ENCODE data around the gene PQBP1. TPM values are rescaled to one million over a fixed set of nuclear protein-coding genes. Genes with fewer than 3 reads are reported as not detected.

The PQBP1 gene
- polyA plus RNA-seq, 3 donors from 2014 or later, result 92.6 to 118 (median 108) TPM

GRCh38 chrX:48938721-48939425, 41.1 kb downstream of the PQBP1 start:
- peaks cover 93 to 99% of the 10 kb centered on the region in 2 donors for H3K4me1 Mint-ChIP-seq
- peak overlapping the region; percentile 93 to 99 (median 95) for H3K27ac Mint-ChIP-seq
- H3K9me3 Mint-ChIP-seq, result no peaks in the 10 kb centered on the region
- peak overlapping the region; percentile 75 to 91 (median 82) for H3K4me3 Mint-ChIP-seq
- H3K27me3 Mint-ChIP-seq (ENCODE audit: low read depth in 3 of 3), result peaks cover 10 to 15% (median 11%) of the 10 kb centered on the region in 3 donors
- DNase-seq, result peak; percentile 47 to 59 (median 51)
- peaks cover 2 to 20% (median 6%) of the 10 kb centered on the region in 3 donors for H3K36me3 Mint-ChIP-seq

GRCh38 chrX:48939524-48940228, 41.9 kb downstream of the PQBP1 start:
- peak overlapping the region; percentile 75 to 91 (median 82) for H3K4me3 Mint-ChIP-seq
- peaks cover 89 to 97% of the 10 kb centered on the region in 2 donors for H3K4me1 Mint-ChIP-seq
- DNase-seq, result peak in 2 of 3 donors; percentile 17 to 23
- peaks cover 10 to 15% (median 11%) of the 10 kb centered on the region in 3 donors for H3K27me3 Mint-ChIP-seq (ENCODE audit: low read depth in 3 of 3)
- no peaks in the 10 kb centered on the region for H3K9me3 Mint-ChIP-seq
- H3K27ac Mint-ChIP-seq, result peak overlapping the region; percentile 93 to 99 (median 95)
- H3K36me3 Mint-ChIP-seq, result peaks cover 0 to 14% (median 4%) of the 10 kb centered on the region in 3 donors

DNA sequence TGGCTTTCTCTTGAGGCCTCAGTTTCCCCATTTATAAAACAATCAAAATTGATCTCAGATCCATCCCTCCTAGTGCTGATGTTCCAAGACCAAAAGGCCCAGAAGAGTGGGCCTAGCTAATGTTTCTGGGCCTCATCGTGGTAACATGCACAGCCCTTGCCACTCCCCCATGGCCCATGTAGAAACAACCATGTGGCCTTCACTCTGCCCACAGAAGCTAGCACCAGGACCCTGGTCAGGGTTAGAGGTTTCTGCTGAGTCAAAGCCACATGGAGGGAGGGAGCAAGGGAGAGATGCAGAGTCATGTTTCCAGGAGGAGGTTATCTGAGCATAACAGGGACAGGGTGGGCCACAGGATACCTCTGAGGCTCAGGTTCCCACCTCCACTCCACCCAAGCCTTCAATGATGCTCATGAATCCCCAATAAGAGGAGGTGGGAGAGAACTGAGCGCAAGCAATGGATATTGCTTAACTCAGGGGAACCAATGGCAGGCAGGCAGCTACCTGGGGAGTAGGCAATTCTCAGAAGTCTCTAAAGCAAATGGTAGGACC, 42.8 kb downstream of the PQBP1 start:
- peak in 1 of 3 donors; percentile 26 for DNase-seq
- peak overlapping the region; percentile 75 to 91 (median 82) for H3K4me3 Mint-ChIP-seq
- peaks cover 0 to 8% (median under 1%) of the 10 kb centered on the region in 3 donors for H3K36me3 Mint-ChIP-seq
- peaks cover 81 to 89% of the 10 kb centered on the region in 2 donors for H3K4me1 Mint-ChIP-seq
- H3K9me3 Mint-ChIP-seq, result no peaks in the 10 kb centered on the region
- peak overlapping the region; percentile 81 to 99 (median 94) for H3K27ac Mint-ChIP-seq
- H3K27me3 Mint-ChIP-seq (ENCODE audit: low read depth in 3 of 3), result peaks cover 11 to 15% (median 12%) of the 10 kb centered on the region in 3 donors

- DNase-seq, result no peak
- peaks cover 67 to 72% of the 10 kb centered on the region in 2 donors for H3K4me1 Mint-ChIP-seq
- H3K27me3 Mint-ChIP-seq (ENCODE audit: low read depth in 3 of 3), result peaks cover 6 to 10% (median 9%) of the 10 kb centered on the region in 3 donors
- peak overlapping the region; percentile 8 to 88 (median 85) for H3K27ac Mint-ChIP-seq
- peaks cover 0 to 6% (median 0%) of the 10 kb centered on the region in 3 donors for H3K36me3 Mint-ChIP-seq
- no peaks in the 10 kb centered on the region for H3K9me3 Mint-ChIP-seq
- H3K4me3 Mint-ChIP-seq, result peak overlapping the region in 1 of 5 donors; percentile 79
Observed at GRCh38 chrX:48942895-48943294, 45.2 kb downstream of the PQBP1 start.

GRCh38 chrX:48945517-48946348, 48.0 kb downstream of the PQBP1 start:
- Mint-ChIP-seq H3K27me3 (ENCODE audit: low read depth in 3 of 3) (peaks cover 0 to 10% (median 6%) of the 10 kb centered on the region in 3 donors), H3K4me3 (no peak overlapping the region), H3K9me3 (no peaks in the 10 kb centered on the region), H3K27ac (peak overlapping the region; percentile 30 to 69 (median 44)), H3K4me1 (peaks cover 45 to 50% of the 10 kb centered on the region in 2 donors), H3K36me3 (peaks cover 0 to 6% (median 4%) of the 10 kb centered on the region in 3 donors)
- peak; percentile 42 to 62 (median 61) for DNase-seq

GRCh38 chrX:48948589-48948988, 50.9 kb downstream of the PQBP1 start:
- DNase-seq, result no peak
- no peaks in the 10 kb centered on the region for H3K9me3 Mint-ChIP-seq
- H3K4me3 Mint-ChIP-seq, result no peak overlapping the region
- H3K27me3 Mint-ChIP-seq (ENCODE audit: low read depth in 3 of 3), result peaks cover 0 to 9% (median 6%) of the 10 kb centered on the region in 3 donors
- peak overlapping the region in 1 of 6 donors; percentile 26 for H3K27ac Mint-ChIP-seq
- H3K4me1 Mint-ChIP-seq, result peaks cover 37 to 42% of the 10 kb centered on the region in 2 donors
- peaks cover 0 to 4% (median 0%) of the 10 kb centered on the region in 3 donors for H3K36me3 Mint-ChIP-seq

Other genes with a start within 250 kb of the PQBP1 start
- gene WAS, start 214.1 kb upstream of the PQBP1 start, polyA plus RNA-seq, result 10 to 100 TPM; 15.2 to 43.0 (median 18.3) TPM
- 10 to 100 TPM; 13.0 to 18.5 (median 16.4) TPM for gene SUV39H1, start 201.2 kb upstream of the PQBP1 start, polyA plus RNA-seq
- gene GLOD5, start 136.2 kb upstream of the PQBP1 start, polyA plus RNA-seq, result not detected
- gene GATA1, start 111.3 kb upstream of the PQBP1 start, polyA plus RNA-seq, result under 1 TPM in 1 of 3 donors, not detected in 2; 0.28 TPM
- gene HDAC6, start 95.9 kb upstream of the PQBP1 start, polyA plus RNA-seq, result 10 to 100 TPM; 13.2 to 22.9 (median 13.5) TPM
- gene ERAS, start 71.4 kb upstream of the PQBP1 start, polyA plus RNA-seq, result not detected
- gene PCSK1N, start 62.3 kb upstream of the PQBP1 start, polyA plus RNA-seq, result under 1 TPM in 2 of 3 donors, not detected in 1; 0.20 to 0.32 TPM
- gene TIMM17B, start 162 bp upstream of the PQBP1 start, polyA plus RNA-seq, result 10 to 100 TPM; 76.0 to 88.2 (median 85.3) TPM
- 10 to 100 TPM; 17.0 to 20.6 (median 20.2) TPM for gene SLC35A2, start 13.7 kb downstream of the PQBP1 start, polyA plus RNA-seq
- 100 to 1,000 TPM in 2 of 3 donors, 10 to 100 TPM in 1; 86.0 to 158 (median 146) TPM for gene PIM2, start 21.1 kb downstream of the PQBP1 start, polyA plus RNA-seq
- gene OTUD5, start 59.7 kb downstream of the PQBP1 start, polyA plus RNA-seq, result 10 to 100 TPM; 25.2 to 35.5 (median 26.7) TPM
- under 1 TPM in 1 of 3 donors, not detected in 2; 0.12 TPM for gene KCND1, start 73.9 kb downstream of the PQBP1 start, polyA plus RNA-seq
- gene GRIPAP1, start 104.3 kb downstream of the PQBP1 start, polyA plus RNA-seq, result 10 to 100 TPM in 1 of 3 donors, 1 to 10 TPM in 1, under 1 TPM in 1; 0.62 to 19.8 (median 7.7) TPM
- gene TFE3, start 145.4 kb downstream of the PQBP1 start, polyA plus RNA-seq, result 1 to 10 TPM; 1.1 to 9.0 (median 4.2) TPM
- gene CCDC120, start 161.1 kb downstream of the PQBP1 start, polyA plus RNA-seq, result 1 to 10 TPM in 1 of 3 donors, under 1 TPM in 2; 0.49 to 1.3 (median 0.50) TPM
- 10 to 100 TPM; 27.7 to 66.4 (median 36.3) TPM for gene PRAF2, start 176.1 kb downstream of the PQBP1 start, polyA plus RNA-seq
- 100 to 1,000 TPM; 104 to 105 (median 104) TPM for gene WDR45, start 182.0 kb downstream of the PQBP1 start, polyA plus RNA-seq
- 10 to 100 TPM; 26.3 to 55.3 (median 27.2) TPM for gene GPKOW, start 225.8 kb downstream of the PQBP1 start, polyA plus RNA-seq

Data from immature natural killer cell (primary cell).